SK-N-MC (cell line): ENCODE measurements around the gene DNLZ.
"Not testable (repeated sequence)": the region's sequence is repeated elsewhere in the genome, so short reads cannot be mapped to it uniquely, and the experiment has no call there.

ENCODE experiments used
- EZH2 ChIP-seq: fragments of 200-600 bp; sonication (generic); IDR thresholded peaks from one replicate; pipeline ENCODE4 v1.6.1; 2017; ENCODE audit warnings: antibody characterized with exemption
- FOXP2 ChIP-seq: optimal IDR thresholded peaks from 2 replicates; pipeline ENCODE3; 2011; ENCODE audit warnings: mild to moderate bottlenecking, moderate library complexity; ENCODE audit not compliant: insufficient read depth; ENCODE audit errors: extremely low read length, control extremely low read depth
- POLR2AphosphoS5 ChIP-seq: IDR thresholded peaks from 2 replicates; pipeline ENCODE4 v1.6.1; 2012; ENCODE audit warnings: mild to moderate bottlenecking, low read depth, low read length, borderline replicate concordance

DNA sequence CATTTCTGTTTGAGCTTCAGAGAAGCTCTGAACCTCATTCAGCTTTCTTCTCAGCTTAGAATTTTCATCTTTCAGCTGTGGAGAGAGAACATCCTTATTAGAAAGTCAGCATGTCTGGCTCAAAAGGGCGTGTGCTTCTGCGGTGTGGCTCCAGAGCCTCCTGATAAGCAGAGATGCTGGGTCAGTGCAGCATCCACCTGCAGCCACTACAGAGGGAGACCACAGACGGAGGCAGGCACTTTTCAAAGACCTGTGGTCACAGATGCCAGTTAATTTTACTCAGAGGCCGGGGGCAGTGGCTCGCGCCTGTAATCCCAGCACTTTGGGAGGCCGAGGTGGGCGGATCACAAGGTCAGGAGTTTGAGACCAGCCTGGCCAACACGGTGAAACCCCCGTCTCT, 42.4 kb upstream of the DNLZ start:
- TF ChIP-seq FOXP2, POLR2AphosphoS5, EZH2: not testable (repeated sequence)
